CD4-positive, alpha-beta T cell treated with Interleukin-15 for 1 hour (primary cell): ENCODE results near the gene STK33.

Experiments used
- DNase-seq: peaks from one replicate; pipeline ENCODE4 v3.0.0-alpha.2; 2020

Gene STK33

DNA sequence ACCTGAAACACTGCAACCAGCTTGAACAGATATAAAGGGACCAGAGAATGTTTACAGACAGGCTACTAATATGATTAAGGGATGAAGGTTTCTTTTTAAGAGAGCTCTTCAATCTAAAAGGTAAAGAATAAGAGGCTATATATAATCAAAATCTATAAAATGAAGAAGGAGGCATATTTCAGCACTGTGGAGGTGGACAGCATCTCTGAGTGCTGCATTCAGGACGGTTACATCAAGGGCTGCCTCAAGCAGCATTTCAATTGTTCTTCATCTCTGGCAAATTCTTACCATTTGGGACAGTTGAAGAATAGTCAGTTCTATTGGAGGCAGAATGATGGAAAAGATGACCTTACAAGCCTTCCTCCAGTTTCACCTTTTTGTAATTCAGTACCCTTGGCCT lies 190.7 kb downstream of the STK33 start:
- no peak for DNase-seq

DNA sequence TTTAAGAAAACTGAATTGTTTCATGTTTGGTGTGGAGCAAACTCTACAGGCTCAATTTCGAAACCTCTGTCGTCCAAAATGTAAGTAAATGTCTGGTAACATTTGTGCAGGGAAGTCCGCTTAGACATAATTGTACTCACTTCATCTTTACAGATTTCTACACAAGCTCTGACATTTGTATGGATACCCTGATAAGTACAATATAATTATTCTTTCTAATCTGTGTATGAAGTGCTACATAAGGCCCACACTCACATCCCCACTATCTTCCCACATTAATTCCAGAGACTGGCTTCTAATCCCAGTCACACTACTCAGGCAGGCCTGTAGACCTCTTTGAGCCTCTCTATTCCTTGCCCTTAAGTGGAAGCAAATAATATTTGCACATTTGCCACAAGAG lies 201.1 kb downstream of the STK33 start:
- DNase-seq, result no peak

DNA sequence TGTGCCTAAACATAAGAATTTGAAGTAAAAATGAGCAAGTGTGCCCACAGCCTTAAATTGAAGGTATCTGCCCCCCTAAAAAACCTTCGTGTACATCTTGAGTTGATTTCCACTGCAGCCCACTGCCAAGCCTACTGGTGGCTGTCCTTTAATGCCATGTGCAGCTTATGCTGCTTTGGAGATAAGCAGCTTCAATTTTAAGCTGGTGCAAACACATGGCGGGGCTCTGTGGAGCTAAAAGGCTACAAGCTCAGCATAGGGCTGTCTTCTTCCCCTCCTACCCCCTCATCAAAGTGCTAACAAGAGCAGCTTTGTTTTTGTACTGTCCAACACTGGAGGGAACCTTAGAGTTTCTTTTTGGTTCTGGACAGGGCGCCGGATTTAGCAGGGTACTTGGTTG lies 201.9 kb downstream of the STK33 start:
- no peak for DNase-seq

DNA sequence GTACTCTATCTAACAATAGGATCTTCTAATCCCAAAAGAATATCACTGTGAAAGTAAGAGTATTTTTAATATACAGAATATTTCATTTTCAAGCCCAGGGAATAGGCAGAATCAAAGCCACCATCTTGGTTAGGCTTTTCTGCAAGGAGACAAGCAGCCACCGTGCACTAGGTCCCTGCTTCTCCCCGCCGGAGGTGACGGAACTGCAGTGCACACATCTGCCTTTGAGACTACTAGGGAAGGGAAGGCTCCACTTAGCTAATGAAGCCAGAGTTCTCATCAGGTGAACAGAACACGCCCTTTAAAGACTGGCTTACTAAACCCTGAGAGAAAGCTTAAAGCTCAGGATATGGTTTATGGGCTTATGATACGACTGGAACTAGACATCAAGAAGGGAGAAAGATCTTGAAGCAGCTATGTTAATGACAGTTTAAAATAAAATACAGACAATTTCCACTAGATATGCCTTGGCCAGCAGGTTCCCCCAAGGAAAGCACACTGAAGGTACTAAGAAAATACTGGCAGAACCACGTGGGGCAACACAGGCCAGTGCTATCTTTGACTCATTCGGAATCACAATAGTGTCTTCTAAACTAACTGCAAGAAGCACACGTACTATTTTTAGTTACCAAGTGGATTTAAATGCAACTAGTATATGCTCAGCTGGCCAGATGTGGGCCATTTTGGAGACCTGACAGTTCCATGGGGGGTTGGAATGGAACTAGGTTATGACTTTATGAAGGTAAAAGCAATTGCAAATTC lies 203.0 kb downstream of the STK33 start:
- no peak for DNase-seq

DNA sequence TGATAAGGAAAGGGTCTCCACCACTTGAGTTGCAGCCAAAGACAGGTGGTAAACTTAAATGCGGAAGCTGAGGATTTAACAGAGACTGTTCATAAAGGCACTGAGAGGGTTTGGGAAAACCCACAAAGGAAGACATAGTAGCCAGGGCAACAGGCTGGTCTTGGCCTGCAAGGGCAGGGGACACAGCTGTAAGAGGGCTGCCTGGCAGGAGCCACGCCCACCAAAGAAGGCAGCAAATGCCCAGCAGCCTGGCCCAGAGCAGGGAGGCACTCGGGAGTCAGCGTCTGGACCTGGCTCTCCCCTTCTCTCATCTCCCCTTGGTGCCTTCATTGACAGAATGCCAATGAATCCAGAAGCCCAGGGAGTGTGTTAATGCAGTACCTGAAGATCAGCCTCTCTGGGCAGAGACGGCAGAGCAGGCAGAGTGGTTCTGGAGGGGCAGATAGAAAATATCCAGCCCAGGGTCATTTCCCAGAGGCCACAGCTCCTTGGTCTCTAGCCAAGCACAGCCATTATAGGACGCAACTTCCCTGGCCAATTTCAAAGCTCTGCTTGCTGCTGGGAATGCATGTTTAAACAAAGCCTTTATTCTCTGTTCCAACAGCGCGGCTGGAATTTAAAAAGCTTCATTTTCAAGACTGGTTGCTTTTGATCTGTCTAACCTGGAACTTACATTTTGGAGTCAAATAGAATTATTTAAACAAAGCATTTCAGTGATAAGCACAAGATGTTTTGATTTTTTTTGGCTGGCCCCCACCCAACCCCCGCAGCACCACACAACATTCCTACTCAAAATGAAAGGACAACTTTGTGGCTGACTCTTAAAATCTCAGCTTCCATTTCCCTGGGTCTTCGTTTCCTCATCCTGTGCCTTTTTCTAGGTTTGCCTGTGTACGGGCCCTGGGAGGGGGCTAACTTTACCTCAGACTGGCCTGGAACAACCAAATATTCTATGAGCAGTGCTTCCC lies 204.7 kb downstream of the STK33 start:
- DNase-seq, result no peak

DNA sequence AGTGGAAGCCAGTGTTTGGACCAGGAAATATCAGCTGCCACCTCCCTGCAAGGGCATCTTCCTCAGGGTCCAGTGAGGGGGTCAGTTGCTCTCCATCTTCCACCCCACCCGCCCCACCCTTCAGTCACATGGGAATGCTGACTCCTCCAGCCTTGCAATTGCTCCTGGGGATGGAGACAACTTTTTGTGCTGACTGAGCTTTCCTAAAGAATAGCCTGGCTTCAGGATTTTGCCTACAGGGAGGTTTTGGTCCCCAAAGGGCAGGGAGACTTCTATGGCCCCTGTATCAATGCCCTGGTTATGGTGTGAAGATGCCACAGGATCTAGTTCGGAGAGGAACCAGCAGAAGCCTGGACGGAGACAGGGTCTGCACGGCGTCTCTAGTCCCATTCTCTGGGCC lies 206.3 kb downstream of the STK33 start:
- DNase-seq, result no peak

DNA sequence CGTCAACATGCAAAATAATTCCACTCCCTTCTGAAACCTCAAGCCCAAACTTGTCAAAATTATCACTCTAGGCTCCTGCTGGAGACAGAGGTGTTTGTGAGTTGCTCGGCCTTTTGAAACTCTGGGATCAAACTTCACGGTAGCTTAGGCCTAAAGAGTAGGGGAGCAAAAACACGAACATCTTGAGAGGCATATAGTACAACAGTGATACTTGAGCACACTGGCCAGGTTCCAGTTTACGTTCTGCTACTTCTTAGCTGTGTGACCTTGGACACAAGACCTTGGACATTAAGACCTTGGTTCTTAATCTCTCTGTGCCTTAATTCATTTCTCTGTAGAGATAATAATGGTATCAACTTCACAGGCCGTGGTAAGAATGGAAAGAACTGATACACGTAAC lies 206.9 kb downstream of the STK33 start:
- no peak for DNase-seq

DNA sequence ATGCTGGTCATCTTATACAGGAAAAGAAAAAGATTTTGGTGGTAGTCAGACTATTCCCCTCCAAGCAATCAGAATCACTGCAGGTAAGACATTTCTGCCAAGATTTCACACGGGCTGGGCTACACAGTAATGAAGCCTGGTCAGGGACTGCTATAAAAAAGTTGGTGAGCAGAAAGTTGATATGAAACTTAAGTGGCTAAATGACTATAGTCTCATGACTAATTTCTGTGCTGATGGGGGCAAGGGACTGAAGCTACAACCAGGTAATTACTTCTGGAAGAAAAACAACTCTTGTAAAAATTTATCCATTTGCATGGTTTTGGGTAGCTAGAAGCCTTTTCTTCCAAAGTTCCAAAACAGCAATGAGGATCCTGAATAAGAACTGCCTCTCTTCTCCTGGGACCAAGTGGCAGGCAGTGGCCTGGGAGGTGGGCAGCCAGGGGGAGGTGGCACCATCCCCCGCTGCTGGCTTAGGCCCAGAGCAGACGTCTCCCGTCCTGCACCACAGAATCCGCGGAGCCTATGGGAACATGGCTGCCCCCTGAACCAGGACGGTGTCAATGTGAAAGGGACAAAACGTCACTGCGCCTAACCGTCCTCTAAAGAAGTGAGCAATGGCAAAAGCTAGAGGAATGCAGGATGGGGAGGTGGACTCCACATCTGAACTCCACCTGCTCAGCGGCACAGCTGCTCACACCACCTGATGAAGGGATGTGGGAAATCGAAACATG lies 207.7 kb downstream of the STK33 start:
- DNase-seq, result no peak

DNA sequence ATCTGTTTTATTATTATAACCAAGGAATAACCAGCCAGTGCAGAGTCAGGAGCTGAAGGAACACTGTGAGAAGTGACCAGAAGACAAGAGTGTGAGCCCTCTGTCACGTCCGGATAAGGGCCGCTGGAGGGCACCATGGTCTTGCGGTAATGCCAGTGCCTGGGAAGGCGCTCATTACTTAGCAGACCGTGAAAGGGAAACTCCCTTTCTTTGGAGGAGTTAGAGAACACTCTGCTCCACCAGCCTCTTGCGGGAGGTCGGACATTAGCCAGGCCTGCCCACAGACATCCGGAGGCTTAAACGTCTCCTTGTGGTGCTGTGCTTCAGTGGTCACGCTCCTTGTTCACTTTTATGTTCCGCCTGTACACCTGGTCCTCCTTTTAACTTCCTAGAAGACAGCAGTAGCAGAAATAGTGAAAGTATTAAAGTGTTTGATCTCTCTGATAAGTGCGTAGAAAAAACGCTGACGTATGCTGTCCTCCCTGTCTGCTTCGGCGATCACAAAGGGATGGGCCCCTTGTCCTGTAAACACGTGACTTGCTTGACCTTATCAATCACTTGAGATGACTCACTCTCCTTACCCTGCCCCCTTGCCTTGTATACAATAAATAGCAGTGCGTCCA lies 209.7 kb downstream of the STK33 start:
- DNase-seq, result no peak

DNA sequence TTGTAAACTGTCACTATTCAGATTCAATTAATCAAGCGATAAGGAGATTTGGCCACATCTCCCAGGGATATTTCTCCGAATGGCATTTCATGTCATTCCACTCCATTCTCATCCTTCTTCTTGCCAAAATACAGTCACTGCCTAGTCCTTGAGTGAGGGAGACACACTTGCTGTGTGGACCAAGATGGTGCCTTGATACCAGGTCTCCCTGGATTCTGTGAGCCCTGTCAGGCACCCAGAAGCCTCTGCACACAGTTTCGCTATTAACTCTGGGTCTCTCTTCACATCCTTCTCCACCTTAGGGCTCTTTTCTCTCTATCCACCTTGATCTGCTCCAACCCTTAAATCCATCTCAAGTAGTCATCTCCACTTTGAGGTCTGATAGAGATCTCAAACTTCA lies 210.4 kb downstream of the STK33 start:
- no peak for DNase-seq

DNA sequence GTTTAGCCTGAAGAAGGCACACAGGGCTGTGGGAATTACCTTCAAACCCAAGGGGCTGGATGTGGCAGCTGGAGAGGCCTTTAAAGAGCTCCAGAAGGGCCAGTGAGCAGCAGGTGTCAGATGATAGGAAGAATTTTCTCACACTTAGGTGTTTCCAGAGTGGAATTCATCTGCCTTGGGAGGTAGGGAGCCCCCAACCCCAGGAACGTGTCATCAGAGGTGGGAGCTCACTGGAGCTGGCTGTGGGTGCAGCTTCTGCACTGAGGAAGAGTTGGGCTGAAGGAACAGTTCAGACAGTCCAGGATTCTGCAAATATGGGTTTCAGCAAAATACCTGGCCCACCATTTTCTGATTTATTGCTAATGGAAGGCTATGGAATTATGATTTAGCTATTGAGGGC lies 210.8 kb downstream of the STK33 start:
- no peak for DNase-seq

DNA sequence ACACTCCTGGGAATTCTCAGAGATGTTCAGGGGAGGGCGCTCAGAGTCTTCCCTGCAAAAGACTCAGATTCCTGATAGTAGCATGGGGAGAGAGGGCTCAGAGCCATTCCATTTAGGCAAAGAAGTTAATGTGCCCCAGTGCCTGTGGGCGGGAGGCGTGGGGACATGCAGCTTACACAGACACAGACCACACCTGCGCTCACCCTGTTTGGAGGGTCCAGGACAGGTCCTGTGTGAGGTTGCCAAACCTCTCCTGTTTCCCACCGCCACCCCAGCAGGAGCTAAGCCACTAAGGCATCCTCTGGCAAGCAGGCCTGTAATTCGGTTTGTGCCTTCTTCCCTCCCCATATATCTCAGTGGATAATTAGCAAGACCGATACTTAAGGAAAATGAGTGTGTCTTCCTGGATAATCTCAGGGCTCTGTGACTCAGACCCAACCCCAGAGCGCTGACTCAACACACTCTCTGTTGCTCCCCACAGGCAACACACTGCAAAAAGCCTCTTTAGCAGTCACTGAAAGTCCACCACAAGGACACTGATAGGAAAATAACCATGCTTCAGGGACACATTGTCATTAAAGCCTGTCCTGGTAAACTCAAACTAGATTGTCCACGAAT lies 211.5 kb downstream of the STK33 start:
- no peak for DNase-seq

DNA sequence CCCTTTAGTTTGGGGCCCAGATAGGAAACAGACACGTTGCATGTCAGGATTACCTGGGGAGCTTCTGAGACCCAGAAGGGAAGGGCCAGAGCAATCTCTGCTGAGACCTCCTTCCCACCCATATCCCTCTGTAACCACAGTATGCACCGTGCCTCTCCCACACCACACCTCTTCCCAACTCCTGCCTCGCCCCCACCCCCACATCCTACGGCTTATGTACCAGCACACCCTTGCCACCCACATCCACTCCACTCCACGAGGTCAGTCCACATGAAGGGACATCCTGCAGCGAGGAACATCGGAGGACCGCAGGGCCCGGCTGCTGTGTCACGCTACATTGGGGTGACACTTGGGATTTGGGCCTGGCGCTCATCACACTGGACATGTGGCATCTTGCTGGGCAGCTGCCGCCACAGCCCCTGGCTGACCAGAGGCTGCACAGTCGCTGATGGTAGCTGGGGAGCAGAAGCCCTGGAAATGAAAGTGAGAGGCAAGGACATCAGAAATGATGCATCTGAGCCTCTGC lies 212.1 kb downstream of the STK33 start:
- DNase-seq, result no peak

DNA sequence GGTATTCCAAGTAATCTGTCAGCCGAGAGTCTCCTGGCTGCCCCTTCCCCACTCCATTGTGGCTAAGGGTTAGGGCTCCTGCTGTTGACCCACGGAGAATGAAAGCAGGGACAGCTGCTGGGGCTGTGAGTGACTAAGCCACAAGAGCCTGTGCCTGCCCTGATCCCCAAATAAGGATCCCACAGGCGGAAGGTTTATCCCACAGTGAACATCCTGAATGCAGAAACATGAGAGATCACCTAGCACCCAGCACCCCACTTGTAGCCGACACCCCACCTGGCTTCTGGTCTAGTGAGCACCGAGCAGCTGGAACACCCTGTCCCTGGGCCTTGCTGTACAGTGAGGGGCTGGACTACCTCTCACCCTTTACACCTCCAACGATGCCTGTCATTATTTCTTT lies 212.7 kb downstream of the STK33 start:
- DNase-seq, result no peak

DNA sequence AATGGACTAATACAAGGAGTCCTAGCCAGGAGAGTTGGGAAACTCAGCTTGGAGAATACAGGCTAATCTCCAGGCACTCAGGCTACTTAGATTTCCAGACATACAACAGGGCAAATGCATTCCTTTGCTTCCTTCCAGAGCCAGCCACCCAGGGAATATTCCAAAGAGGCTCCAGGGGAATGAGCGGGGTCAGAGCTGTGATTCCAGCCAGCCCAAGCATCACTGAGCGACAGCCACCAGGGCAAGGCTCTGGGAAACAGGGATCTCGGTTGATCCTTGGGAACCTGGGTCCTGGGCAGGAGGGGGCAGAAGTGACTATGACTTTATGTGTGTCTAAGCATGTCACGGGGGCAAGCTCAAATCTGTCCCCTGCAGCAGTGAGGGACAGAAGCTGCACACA lies 218.1 kb downstream of the STK33 start:
- no peak for DNase-seq

DNA sequence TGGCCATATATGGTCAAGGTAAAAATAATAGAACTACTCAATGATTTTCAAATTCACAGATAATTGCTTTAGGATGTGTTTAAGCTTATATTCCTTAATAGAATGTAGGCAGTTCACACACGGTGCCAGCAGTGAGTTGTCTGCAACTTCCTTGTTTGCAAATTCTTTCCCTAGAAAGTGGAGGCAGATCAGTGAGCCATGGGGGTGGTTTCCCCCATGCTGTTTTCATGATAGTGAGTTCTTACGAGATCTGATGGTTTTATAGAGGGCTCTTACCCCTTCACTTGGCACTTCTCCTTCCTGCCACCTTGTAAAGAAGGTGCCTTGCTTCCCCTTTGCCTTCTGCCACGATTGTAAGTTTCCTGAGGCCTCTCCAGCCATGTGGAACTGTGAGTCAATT lies 218.6 kb downstream of the STK33 start:
- no peak for DNase-seq

DNA sequence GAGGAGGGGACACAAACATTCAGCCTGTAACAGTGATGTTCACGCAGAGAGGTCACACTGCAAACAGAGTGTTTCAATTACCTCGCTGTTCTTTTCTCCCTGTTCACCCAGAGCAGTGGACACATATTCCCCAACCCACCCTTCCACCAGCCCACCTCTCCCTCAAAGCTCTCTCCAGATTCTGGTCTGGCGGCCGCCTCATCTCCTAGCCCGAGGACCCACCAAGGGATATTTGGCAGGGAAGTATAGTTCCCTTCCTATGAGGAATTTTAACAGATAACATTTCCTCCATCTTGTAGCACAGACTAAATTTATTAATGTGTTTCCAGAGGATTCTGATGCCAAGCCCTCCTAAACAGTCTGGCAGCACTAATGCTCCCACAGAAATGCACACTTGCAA lies 219.3 kb downstream of the STK33 start:
- no peak for DNase-seq

DNA sequence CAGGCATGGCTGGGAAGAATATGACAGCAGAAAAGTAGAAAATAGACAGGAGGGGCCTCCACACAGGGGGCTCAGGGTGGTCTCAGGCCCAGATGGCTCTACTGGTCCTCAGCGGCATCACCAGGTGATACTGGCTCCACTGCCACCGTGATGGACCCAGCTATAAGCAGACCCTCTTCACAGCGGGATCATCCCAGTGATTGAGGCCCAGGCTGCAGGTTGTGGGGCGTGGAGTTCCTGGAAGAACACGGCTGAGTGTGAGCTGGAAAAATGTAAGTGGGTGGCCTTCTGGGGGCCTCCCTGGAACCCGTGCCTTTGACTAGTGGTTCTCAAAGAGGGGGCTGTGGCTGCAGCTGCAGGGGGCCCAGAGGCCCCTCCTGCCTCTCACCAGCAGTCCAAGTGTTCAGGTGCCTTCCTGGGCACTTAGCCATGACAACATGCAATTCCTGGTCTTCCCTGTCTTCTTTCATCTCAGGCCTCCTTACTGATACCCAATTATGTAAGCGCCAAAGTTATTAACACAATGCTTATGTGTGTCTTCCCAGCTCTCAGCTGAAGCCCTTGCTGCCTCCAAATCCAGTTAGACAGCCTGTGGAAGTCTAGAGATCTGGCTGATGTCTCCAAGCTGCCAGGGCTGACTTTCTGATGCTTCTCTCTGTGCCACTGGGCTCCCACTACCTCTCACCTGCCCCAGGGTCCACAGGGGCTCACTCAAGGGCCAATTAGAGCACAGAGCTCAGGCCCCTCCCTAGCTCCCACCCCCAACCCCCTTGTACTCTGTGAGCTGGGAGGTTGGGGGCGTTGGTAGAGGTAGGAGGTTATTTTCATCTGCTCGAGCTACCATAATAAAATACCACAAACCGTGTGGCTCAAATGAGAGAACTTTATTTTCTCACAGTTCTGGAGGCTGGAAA lies 220.3 kb downstream of the STK33 start:
- DNase-seq, result no peak

DNA sequence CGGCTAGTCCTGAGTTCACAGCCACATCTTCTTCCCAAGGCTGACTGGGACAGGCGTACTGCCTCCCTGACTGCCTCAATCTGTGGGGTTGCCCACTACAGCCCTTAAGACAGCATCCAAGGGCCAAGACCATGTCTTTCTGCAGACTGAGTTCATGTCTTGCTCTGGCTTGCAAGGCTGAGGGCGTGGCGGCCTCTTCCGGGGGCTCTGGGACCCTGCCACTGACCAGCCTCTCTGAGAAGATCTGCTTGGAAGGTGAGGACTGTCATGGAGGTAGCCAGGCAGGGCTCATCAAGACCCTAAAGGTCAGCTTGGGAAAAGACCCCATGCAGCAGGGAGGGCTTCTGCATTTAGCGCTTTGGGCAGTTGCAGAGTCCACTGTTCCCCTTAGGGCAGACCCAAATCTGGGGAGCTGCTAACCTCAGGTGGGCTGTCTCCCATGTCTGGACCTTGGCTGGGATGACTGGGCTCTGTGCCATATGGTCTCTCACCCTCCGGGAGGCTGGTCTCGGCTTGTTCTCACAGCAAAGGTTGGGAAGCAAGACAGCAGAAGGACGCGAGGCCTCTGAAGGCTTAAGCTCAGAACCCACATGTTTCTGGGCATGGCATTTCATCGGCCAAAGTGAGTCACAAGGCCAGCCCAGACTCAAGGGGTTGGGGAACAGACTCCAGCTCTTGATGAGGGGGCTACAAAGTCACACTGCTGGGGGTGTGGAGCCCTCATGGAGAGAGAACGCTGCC lies 221.2 kb downstream of the STK33 start:
- no peak for DNase-seq

DNA sequence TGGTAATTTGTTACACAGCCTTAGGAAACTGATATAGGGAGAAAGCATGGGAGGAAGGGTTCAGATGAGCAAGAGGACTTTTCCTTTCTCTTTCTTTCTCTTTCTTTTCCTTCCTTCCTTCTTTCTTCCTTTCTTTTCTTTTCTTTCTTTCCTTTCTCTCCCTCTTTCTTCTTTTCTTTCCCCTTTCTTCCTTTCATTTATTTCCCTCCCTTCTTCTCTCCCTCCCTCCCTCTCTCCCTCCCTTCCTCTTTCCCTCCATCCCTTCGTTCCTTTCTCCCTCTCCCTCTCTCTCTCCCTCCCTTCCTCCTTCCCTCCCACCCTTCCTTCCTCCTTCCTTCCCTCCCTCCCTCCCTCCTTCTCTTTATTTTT lies 222.5 kb downstream of the STK33 start:
- no peak for DNase-seq
